NCI-H146 treated with DMSO at 0.1 percent for 48 hours (cell line): ENCODE data around the gene DOCK10.

ENCODE experiments used
- DNase-seq: peaks from one replicate; lab custom pipeline; 2025; ENCODE audit not compliant: unreplicated experiment; lab: John Stamatoyannopoulos, UW

DOCK10 gene

GRCh38 chr2:224731665-224732064, 310.6 kb downstream of the DOCK10 start:
- DNase-seq, result no peak

GRCh38 chr2:224729435-224729834, 312.8 kb downstream of the DOCK10 start:
- DNase-seq, result no peak

GRCh38 chr2:224724331-224724730, 317.9 kb downstream of the DOCK10 start:
- DNase-seq, result no peak

- DNase-seq, result no peak
Measured at GRCh38 chr2:224723586-224724217, 318.6 kb downstream of the DOCK10 start.

GRCh38 chr2:224722770-224723169, 319.5 kb downstream of the DOCK10 start:
- no peak for DNase-seq

- DNase-seq, result no peak
Measured at GRCh38 chr2:224722250-224722649, 320.0 kb downstream of the DOCK10 start.

GRCh38 chr2:224716921-224717320, 325.3 kb downstream of the DOCK10 start:
- no peak for DNase-seq

GRCh38 chr2:224716201-224716600, 326.1 kb downstream of the DOCK10 start, which contains the start of gene CCDC195:
CCDC195 (minus strand) TSS chr2:224716365; CDS start chr2:224716365, 0 bp downstream.
- DNase-seq, result no peak
